GM18861 (cell line): ENCODE measurements around the gene KRTAP4-9.
"Not testable (repeated sequence)": the region's sequence is repeated elsewhere in the genome, so short reads cannot be mapped to it uniquely, and the experiment has no call there.

ENCODE experiments used
- ATAC-seq: cut with Tn5 transposase; IDR thresholded peaks from one replicate; pipeline ENCODE4 v1.9.1; 2021; ENCODE audit not compliant: unreplicated experiment

Gene KRTAP4-9

DNA sequence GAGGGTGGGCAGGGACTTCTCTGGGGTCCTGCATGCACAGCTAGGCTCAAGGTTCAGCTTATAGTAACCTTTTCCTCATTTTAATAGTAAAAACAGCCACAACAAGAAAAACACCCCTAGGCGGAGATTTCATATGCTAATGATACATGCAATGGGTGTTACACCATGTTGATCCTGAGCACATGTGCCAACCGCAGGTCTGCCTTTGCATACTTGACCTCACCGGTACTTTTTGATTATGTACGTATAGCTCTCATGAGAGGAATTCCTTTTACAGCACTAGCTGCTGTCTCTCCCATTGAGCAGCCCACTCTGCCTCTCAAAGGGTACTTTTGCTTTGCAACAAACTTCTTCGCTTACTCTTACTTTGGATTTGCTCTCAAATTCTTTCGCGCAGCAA is 9.1 kb upstream of the KRTAP4-9 start:
- ATAC-seq = no peak

DNA sequence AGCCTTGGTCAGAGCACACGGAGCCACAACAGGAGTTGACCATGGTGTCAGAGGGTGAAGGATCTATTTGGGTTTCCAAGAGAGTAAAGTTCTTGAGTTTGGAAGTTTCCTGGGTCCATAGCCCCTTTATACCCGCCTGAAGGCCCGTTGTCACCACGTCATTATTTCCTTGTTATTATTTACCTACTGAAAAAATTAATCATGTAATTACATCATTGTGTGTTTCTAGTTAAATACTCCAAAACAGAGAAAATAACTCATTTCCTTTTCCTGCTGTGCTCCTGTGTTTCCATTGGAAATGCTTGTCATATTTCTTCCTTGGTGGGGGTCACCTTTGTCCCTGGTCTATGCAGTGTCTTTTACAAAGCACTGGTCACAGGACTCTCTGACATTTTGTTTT is 7.1 kb upstream of the KRTAP4-9 start, which contains the start of gene KRTAP4-8:
Gene KRTAP4-8 (minus strand): TSS at position 101 of the 400 bp plus-strand sequence. CDS start 58 bp downstream, at position 43.
- ATAC-seq = no peak

DNA sequence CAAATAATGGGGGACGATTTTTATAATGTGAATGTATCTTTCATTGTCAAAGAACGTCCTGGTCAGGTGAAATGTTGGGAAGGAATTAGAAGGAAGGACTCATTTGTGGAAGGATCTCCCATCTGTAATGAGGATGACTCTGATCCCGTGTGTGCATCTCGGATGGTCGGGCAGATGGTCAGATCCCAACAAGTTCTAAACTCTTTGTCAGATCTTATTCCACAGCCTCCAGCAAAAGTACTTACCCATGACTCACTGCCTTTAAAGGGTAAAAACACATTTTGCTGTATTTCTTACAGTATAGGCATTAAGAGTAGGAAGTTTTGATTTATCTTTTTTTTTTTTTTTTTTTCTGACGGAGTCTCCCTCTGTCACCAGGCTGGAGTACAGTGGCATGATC is 6.7 kb upstream of the KRTAP4-9 start:
- ATAC-seq = no peak

DNA sequence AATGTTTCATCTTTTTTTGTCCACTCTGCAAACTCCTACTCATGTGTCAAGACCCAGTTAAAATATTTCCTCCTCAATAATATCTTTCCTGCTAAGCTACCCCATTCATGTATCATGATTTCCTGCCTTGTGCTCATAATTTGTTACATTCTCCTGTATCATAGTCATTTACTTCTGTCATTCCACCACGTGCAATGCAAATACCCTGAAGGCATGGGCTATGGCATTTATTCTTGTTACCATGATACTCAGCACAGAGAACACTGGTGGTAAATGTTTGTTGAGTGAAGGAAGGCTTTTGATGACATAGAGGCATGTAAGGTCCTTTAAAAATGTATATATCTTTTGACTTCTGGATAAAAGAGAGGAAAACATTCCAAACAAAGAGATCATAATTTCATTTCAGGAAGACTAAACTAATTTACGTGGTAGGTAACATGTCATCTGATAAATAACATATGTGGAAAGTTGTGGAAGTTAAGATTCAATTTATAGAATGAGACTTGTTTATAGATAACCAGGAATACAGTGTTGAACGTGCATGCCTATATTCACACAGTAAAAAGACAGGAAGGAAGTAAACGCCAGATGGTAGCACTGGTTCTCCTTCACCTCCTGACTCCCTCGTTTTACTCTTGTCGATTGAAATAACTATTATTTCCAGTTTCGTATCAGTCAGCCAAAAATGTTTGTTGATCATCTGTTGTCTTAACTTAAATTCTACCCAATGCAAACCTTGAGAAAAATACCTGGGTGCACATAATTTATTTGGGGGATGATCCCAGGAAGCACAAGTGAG is 5.3 kb upstream of the KRTAP4-9 start:
- not testable (repeated sequence) for ATAC-seq

DNA sequence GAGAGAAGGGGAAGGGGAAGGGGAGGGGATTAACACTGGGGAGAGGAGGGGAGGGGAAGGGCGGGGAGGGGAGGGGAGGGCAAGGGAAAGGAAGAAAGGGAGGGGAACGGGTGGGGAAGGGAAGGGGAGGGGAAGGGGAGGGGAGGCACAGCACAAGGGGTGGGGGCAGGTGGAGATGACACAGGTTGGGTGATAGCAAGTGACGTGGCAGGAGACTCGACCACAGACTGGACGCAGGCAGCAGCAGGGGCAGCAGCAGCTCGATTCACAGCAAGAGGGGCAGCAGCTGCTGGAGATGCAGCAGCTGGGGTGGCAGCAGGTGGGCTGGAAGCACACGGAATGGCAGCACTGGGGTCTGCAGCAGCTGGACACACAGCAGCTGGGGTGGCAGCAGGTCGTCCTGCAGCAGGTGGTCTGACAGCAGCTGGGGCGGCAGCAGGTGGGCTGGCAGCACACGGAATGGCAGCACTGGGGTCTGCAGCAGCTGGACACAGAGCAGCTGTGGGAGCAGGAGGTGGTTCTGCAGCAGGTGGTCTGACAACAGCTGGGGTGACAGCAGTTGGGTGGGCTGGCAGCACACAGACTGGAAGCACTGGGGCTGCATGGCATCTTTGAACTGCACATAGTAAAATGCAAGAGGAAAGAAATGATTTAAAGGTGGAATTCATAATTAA is 3.5 kb upstream of the KRTAP4-9 start, which contains the start of gene KRTAP4-16:
Gene KRTAP4-16 (minus strand): TSS at position 624 of the 674 bp plus-strand sequence. CDS start 0 bp downstream, at position 624.
- ATAC-seq = no peak

DNA sequence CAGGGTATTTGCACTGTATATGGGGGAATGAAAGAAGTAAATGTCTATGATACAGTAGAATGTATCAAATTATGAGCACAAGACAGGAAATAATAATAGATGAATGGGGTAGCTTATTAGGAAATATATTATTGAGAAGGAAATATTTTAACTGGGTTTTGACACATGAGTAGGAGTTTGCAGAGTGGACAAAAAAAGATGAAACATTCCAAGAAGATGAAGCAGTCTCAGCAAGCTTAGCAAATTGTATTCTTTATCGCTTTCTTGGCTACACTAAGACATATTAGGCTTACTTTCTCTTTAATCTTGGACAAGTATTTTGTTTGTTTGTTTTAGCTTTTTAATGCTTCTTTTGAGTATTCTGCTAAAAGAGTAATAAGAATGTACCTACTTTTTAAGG is 1.3 kb upstream of the KRTAP4-9 start:
- ATAC-seq = no peak

DNA sequence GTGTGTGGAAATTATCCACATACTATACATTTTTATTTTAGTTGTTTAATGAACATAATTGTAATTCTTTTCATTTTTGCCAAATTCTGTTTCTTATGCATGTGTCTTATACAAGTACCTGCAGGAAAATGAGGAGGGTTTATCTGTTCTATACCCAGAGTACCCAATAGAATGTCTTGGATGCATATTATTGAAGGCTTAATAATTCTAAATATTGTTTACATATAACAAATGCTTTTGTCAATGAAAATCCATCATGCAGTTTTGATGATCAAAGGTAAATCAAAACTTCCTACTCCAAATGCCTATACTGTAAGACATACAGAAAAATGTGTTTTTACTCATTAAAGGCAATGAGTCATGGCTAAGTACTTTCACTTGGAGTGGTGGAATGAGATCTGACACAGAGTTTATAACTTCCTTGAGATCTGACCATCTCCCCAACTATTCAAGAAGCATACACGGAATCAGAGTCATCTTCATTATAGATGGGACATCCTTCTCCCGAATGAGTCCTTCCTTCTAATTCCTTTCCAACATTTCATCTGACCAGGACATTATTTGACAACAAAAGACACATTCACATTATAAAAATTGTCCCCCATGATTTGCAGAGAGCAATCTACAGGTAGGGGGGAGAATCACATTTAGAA is 677 bp upstream of the KRTAP4-9 start:
- not testable (repeated sequence) for ATAC-seq

DNA sequence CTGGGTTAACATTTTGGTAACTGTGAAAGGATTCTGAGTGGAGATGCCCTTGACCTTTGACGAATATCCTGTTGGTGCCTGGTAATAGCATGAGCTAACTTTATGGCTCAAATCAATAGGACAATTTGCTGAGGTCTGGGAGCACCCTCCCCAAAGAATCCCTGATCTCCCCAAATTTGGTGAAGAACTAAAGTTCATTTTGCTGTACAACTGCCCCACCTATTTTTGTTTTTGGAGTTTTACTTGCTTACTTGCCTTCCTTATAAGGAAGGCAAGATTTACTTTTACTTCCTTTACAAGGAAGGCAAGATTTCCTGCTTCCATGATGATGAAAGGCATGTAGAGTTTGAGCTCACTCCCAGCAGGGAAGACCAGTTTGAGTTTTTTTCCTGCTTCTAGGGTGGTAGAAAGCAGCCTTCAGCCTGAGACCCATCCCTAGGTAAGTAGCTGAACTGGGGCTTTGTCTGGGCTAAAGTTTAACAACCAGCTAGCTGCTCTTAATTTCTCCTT is 2.8 kb downstream of the KRTAP4-9 start:
- no peak for ATAC-seq

DNA sequence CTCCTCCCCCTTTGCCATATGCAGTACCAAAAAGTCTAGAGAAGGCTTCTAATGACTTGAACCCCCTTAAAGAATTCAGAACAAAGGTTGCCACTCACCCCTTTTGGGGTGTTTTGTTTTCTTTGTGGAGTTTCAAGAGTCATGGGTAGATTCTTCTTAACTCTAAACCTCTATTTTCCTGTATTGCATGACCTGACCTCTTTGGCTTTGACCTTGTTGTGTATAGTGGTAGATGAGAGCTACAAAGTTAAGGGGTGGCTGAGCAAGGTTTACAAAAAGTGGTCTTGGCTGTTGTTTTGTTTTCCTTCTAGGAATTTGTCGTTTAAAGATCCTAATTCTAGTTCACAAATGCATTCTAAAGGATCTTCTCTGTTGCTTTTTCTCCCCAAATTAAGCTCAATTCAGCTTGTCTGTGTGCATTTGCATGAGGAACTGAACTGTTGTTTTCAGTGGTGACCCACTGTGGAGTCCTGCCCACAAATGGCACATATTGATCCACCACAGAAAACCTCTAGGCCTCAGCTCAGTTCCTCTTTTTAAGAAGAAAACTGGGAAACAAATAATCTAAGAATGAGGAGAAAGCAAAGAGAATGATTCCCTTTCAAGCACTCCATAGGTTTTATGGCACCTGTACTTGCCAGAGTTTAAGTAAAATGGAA is 3.7 kb downstream of the KRTAP4-9 start:
- ATAC-seq = not testable (repeated sequence)

DNA sequence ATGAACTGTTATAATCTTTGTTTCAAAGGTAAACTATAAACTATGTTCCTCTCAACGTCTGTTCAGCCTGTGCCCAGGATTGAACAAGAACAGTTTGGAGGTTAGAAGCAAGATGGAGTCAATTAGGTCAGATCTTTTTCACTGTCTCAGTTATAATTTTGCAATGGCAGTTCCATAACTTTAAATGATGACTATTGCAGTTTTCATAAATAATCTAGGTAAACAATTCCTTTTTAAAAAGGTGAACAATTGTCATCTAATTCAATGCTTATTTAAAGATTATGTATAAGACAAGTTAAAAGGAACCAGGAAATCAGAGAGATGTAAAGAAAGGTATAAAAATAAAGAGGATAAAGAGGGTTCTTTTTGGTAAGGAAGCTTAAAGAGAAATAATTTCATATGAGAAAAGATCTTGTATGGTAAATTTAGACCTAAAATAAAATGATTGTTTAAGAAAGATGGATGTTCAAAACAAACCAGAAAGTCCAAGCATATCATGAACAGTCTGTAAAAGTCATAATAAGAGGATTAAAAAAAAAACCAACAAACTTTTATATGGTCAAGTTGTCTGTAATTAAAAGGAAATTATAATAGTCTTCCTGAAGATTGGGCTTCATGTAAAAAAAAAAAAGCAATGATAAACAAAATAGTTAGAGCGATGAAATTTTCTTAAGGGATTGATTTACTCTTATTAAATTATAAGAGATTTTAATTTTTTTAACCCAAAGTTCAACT is 6.1 kb downstream of the KRTAP4-9 start:
- ATAC-seq = no peak

DNA sequence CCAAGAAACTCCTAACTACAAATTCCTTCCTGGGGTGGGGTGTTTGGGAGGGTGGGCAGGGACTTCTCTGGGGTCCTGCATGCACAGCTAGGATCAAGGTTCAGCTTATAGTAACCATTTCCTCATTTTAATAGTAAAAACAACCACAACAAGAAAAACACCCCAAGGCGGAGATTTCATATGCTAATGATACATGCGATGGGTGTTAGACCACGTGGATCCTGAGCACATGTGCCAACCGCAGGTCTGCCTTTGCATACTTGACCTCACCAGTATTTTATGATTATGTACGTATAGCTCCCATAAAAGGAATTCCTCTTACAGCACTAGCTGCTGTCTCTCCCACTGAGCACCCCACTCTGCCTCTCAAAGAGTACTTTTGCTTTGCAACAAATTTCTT is 11.1 kb downstream of the KRTAP4-9 start:
- no peak for ATAC-seq

DNA sequence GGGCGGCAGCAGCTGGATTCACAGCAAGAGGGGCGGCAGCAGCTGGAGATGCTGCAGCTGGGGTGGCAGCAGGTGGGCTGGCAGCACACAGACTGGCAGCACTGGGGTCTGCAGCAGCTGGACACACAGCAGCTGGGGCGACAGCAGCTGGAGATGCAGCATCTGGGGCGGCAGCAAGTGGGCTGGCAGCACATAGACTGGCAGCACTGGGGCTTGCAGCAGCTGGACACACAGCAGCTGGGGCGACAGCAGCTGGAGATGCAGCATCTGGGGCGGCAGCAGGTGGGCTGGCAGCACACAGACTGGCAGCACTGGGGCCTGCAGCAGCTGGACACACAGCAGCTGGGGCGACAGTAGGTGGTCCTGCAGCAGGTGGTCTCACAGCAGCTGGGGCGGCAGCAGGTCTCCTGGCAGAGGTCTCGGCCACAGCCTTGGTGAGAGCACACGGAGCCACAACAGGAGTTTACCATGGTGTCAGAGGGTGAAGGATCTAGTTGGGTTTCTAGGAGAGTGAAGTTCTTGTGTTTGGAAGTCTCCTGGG is 12.7 kb downstream of the KRTAP4-9 start, which contains the start of gene KRTAP4-11:
Gene KRTAP4-11 (minus strand): TSS at position 528 of the 541 bp plus-strand sequence. CDS start 58 bp downstream, at position 470.
- not testable (repeated sequence) for ATAC-seq

DNA sequence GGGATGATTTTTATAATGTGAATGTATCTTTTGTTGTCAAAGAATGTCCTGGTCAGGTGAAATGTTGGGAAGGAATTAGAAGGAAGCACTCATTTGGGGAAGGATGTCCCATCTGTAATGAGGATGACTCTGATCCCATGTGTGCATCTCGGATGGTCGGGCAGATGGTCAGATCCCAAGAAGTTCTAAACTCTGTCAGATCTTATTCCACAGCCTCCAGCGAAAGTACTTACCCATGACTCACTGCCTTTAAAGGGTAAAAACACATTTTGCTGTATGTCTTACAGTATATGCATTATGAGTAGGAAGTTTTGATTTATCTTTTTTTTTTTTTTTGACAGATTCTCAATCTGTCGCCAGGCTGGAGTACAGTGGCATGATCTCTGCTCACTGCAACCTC is 13.5 kb downstream of the KRTAP4-9 start:
- no peak for ATAC-seq

DNA sequence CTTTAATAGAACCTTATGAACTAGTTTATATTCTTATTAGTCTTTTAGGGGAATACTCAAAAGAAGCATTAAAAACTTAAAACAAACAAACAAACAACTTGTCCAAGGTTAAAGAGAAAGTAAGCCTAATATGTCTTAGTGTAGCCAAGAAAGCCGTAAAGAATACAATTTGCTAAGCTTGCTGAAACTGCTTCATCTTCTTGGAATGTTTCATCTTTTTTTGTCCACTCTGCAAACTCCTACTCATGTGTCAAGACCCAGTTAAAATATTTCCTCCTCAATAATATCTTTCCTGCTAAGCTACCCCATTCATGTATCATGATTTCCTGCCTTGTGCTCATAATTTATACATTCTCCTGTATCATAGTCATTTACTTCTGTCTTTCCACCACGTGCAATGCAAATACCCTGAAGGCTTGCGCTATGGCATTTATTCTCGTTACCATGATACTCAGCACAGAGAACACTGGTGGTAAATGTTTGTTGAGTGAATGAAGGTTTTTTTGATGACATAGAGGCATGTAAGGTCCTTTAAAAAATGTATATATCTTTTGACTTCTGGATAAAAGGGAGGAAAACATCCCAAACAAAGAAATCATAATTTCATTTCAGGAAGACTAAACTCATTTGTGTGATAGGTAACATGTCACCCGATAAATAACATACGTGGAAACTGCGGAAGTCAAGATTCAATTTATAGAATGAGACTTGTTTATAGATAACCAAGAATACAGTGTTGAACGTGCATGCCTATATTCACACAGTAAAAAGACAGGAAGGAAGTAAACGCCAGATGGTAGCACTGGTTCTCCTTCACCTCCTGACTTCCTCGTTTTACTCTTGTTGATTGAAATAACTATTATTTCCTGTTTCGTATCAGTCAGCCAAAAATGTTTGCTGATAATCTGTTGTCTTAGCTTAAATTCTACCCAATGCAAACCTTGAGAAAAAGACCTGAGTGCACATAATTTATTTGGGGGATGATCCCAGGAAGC is 14.8 kb downstream of the KRTAP4-9 start:
- not testable (repeated sequence) for ATAC-seq

DNA sequence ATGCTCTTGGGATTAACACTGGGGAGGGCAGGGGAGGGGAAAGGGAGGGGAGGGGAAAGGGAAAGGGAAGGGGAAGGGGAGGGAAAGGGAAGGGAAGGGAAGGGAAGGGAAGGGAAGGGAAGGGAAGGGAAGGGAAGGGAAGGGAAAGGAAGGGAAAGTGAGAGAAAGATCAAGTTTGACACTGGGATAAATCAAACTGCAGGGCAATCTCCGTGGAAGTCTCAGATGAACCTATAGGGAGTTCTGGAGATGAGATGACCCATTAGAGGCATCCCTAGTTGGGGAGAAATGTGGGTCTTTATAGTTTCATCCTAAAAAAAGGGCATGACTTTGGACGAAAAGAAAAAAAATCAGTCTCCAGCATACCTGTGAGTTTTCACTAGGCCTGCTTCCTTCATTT is 16.6 kb downstream of the KRTAP4-9 start:
- ATAC-seq = no peak

DNA sequence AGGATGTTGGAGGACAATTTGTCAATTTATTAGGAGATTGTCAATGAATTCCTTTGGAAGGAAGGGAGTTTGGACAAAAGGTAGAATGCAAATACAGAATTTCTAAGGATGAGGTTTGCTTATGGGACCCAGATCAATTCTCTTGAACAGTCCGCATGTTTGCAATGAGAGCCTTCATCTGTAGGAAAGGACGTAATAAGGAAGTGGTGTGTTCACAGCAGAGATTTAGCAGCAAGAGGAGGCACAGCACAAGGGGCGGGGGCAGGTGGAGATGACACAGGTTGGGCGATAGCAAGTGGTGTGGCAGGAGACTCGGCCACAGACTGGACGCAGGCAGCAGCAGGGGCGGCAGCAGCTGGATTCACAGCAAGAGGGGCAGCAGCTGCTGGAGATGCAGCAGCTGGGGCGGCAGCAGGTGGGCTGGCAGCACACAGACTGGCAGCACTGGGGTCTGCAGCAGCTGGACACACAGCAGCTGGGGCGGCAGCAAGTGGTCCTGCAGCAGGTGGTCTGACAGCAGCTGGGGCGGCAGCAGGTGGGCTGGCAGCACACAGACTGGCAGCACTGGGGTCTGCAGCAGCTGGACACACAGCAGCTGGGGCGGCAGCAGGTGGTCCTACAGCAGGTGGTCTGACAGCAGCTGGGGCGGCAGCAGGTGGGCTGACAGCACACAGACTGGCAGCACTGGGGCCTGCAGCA is 18.3 kb downstream of the KRTAP4-9 start:
- ATAC-seq = not testable (repeated sequence)

DNA sequence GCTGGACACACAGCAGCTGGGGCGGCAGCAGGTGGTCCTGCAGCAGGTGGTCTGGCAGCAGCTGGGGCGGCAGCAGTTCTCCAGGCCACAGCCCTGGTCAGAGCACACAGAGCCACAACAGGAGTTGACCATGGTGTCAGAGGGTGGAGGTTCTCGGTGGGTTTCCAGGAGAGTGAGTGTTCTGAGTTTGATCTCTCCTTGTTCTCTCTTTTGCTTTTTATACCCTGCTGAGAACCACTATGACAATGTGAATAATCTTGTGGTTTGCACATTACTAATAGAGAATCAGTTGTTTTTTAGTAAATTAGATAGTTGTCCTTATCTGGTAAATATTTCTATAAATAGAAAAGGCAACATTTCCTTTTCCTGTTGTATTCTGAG is 18.8 kb downstream of the KRTAP4-9 start, which contains the start of gene KRTAP4-12:
Gene KRTAP4-12 (minus strand): TSS at position 192 of the 381 bp plus-strand sequence. CDS start 60 bp downstream, at position 132.
- ATAC-seq = not testable (repeated sequence)

DNA sequence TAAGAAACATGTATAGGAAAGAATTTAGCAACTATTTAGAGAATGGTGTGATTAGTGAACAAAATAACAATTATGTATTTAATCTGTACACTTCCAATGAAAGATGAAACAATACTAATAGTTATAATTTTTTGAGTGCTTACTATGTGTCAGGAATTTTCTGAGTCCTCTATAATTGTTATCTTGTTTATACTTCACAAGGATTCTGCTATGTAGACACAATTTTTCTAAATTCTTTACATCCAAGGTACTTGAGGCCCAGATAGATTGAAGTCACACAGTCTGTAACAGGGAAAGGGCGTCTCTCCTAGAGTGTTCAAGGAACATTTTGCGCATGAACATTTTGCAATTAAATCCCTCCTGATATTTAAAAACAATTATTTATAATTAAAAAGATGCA is 19.9 kb downstream of the KRTAP4-9 start:
- ATAC-seq = no peak
